ENCODE measurements around the gene SGPL1.

Gene SGPL1

DNA sequence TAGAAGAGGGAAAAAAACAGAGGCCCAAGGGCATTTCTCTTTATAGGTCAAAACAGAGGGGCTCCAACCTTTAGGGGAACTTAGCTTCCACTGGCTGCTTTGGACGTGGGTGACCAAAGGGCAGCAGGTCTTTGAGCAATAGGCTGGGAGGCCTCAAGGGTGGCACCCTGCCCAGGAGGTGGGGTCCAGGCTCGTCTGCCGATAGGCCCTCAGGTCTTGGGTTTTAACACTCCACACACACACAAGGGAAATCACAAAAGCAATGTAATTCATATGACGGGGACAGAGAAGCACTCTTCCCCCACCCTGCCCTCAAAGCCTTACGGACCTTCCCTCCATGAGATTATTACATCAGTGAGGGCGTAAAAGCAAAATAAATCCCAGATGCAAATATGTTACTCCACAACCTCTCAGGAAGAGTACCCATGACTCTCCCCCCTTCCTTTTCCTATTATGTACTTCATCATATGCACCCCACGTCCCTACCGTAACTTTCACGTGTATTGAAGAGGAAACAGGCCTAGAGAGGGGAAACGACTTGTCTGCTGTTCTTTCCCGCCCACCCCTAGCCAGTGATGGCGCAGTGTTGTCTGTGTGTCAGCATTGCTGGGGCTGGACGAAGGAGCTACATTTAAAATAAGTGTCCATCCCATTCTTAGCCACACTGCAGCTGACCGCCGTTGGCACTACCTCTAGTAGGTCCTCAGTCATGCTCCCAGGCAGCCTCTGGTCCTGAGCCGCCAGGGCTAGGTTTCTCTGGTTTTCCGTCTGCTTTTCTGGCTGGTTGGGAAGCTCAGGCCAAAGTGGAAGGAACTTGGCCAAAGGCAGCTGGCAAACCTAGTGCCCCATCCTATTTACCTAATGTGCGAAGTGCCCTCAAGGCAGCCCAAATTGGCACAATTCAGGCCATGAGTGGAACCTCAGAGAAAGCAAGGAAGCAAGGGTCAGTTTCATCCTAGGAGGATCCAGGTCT lies 70.5 kb downstream of the SGPL1 start:
- DNase-seq = no peak

DNA sequence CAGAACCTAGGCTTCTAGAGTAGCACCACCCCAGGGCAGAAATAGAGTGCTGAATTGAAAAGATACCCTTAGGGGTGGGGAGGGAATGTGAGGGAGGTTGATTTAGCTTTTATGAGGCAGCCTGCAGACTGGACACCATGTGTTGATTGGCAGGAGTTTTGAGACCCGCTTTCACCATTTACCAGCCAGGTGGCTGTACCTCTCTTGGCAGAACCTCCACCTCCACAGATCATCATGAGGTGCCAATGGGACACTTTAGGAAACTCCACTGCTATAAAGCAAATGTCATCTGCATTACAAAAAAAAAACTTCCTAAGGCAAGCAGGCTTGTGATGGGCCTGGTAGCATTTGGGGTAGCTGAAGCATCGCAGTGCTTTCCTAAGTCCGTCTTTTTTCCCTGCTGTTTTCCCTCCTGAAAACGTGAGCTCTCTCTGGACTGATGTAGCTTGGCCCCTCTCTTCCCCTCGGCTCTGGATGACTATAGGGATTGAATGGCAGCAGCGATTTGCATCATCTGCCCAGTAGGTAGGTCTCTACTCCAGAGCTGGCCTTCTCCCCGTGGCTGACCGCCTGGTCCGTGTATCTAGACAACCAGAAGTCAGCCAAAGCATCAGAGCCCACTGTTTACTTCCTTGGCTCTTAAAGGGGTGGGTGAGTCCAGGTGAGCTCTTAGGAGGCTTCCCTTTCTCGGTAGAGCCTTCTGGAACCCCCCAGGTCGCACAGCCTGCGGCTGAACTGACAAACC lies 71.3 kb downstream of the SGPL1 start:
- no peak for DNase-seq

DNA sequence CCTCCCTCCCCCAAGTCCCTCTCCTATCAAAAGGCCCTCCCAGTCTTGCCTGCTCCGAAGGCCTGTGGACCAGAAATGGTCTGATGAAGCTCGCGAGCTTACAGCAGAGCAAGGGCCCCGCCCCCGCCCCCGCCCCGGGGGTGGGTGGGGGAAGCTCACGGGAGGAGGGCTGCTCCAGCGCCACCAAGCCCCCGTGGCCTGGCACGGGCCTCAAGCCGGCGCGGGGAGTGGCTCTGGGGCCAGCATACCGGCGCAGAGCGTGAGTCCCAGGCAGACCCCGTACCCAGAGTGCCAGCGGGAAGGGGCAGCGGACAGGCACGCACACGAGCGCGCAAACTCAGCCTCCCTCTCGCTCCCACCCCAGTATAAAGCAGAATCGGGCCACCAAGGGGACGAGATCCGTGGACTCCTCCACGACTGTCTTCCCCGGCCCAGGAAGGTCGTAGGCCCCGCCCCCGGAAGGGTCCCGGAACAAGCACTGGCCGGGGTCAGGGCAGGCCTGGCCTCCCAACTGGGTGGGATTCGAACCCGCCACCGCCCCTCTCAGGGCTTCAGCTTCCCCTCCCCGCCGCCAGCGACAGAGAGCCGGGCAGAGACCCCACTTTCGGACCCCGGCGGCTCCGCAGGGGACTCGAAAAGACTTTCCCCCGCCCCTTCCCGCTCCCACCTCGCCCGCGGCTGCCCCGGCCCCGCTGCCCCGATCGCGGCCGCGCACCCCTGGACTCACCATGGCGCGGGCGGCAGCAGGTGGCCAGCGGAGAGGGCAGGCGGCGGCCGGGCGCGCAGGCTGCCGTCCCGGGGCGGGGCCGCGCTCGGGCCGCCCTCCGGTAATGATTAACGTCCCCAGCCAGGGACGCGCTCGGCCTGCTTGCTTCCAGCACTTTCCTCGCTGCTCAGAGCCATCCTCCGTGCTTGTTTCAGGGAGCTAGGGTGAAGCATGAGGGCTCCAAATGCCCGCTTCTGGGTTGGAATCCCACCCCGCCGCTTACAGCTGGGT lies 72.4 kb downstream of the SGPL1 start, which contains the start of gene PCBD1:
PCBD1 (minus strand) TSS at position 762 of the 997 bp plus-strand sequence; CDS start at position 730, 32 bp downstream.
- peak; percentile 58 for DNase-seq

DNA sequence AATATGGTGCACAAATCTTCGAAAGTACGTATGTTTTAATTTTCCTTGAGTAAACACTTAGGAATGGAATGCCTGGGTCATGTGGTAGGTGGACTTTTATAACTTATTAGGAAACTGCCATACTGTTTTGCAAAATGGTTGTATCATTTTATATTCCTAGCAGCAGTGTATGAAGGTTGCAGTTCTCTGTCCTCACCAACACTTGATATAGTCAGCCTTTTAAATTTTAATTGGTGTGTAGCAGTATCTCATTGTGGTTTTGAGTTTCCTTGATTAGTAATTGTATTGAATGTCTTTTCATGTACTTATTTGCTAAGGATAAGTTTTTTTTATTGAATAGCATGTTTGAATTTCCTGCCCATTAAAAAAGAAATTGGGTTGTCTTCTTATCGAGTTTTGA lies 73.5 kb downstream of the SGPL1 start:
- no peak for DNase-seq

DNA sequence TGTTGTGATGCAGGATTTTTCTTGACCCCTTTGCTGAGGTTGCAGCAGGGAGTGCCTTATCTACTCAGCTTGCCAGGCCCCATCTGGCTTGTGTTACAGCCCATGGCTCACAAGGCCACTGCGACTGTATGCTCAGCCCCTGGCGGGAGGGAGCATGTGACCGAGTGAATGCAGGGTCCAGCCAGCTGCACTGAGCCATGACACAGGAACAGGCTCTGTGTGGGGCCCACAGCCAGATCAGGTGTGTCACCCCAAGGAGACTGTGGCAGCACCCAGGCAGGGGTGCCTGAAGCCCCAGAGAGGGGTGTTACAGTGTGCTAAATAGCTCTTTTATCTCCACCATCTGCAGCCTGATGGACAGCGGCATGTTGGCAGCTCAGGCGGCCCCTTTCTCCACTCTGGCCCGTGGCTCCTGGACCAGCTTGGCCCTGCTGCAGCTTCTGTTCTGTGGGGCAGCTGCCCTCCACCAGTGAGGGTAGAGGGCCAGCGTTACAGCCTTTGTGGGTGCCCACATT lies 75.2 kb downstream of the SGPL1 start:
- DNase-seq = no peak

DNA sequence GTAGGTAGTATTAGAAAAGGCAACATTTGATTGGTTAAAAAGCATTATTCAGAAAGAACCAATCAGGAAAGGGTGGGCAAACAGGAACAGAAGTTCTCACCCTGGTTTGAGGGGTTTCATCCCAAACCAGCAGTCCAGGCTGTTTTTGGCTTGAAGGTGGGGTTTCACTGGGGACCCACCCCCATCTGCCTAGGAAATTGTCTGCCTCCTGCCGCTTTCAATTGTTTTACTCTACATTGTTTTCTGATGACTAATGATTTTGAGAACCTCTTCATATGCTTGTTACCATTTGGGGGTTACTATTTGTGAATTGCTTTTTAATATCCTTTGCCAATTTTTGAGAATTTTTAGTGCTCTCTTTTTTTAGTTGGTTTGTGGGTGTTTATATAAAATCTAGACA lies 75.9 kb downstream of the SGPL1 start:
- no peak for DNase-seq

DNA sequence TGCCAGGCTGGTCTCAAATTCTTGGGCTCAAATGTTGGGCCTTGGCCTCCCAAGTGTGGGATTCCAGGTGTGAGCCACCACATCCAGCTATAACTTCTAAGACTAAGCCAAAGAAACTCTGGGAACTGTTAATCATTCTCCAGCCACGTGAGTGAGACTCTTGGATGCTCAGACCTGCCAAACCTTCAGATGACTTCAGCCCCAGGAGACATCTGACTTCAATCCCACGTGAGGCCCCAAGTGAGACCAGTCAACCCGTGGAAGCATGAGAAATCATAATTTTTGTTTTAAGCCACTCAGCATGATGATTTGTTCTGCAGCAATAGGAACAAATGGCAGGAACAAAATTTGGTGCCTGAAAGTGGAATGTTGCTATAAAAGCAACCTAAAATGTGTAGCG lies 76.9 kb downstream of the SGPL1 start:
- DNase-seq = no peak

DNA sequence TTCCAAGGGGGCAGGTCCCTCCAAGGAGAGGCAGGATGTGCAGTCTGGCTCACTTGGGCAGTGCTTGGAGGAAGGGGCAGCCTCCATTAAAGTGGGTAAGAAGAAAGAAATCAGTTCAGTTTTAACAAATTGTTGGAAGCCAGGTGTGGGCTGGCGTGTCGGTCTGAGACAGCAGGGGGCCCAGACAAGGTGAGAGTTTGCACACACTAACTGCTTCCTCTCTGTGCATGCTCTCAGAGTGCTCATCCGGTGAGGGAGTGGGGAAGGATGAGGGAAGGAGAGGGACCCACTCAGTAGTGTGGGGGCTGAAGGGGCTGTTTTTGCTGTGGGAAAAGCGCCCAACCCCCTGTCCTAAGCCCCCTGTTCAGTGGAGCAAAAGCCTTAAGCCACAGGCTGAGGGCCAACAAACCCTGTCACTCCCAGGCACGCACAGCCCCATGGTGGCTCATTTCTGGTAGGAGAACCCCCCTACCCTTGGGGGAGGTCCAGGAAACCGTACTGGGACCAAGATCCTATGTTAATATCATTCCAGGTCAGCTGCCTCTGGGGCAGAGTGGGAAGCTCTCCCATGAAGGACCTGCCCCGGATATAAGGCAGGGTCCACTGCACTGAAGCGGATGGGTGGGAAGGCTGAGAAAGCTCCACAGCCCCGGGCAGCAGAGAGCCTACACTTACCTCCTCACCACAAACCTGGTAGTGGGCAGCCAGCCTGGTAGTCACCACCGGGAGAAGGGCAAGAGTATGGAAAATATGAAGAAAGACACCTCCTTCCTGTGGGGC lies 77.7 kb downstream of the SGPL1 start:
- DNase-seq = no peak

DNA sequence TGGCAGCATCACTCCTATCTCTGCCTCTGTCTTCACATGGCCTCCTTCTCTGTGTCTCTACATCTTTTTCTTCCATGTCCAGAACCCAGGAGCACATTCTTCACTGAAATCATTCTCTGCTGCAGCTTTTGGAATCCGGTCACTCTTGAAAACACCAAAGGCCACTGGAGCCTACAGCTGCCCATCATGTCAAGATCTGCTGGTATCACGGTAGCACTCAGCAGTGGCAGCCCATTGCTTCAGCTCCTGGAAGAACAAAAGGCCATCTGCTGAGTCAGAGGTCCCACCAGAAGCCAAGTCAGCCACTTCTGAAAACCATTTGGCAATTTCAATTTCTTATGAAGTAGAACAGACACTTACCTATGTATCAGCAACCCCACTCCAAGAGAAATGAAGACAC lies 78.7 kb downstream of the SGPL1 start:
- no peak for DNase-seq

DNA sequence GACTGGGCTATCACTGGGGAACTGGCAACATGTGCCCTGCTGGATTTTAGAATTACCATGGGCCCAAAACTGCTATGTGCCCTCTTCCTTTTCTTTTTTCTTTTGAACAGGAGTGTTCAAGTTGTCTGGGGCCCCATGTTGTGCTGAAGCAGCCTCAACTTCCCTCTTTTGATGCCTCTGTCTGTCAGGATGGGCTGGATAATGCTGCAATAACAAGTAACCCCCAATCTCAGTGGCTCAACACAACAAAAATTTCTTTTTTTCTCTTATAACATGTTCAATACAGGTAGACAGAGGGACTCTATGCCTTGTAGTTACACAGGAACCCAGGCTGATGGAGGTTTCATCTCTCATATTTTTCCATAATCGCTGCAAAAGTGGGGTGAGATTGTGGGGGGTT lies 80.8 kb downstream of the SGPL1 start:
- no peak for DNase-seq

DNA sequence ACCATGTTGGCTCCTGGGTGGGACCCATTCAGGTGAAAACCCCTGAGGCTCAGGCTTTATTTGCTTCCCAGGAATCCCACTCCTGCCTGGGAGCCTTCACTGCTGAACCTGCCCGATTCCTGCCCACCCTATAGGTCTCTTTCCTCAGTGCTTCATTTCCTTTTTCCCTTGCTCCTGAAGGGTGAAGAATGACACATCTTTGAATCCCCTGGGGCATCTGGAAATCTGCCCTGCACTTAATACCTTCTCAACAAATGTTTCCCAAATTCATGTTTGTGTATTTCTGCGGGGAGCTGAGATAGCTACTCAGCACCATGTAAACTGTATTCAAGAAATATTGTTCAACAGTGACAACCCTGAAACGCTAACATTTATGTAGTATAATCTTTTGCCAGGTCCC lies 82.9 kb downstream of the SGPL1 start:
- DNase-seq = no peak

DNA sequence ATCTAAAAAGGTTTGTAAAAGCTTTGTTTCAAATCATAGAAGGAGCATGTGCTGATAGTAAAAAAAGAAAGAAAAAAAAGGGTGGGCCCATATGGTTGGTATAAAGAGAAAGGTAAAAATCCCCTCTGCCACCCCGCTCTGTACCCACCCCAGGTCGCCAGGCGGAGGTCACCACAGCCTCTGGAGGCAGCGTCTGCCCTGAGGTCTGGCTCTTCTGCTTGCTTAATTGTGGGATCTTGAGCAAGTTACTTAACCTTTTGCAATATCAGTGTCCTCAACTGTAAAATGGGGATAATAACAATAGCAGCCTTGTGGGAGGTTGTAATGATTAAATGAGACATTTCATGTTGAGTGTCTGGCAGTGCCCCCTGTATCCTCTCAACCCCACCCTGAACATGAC lies 83.3 kb downstream of the SGPL1 start:
- DNase-seq = no peak

DNA sequence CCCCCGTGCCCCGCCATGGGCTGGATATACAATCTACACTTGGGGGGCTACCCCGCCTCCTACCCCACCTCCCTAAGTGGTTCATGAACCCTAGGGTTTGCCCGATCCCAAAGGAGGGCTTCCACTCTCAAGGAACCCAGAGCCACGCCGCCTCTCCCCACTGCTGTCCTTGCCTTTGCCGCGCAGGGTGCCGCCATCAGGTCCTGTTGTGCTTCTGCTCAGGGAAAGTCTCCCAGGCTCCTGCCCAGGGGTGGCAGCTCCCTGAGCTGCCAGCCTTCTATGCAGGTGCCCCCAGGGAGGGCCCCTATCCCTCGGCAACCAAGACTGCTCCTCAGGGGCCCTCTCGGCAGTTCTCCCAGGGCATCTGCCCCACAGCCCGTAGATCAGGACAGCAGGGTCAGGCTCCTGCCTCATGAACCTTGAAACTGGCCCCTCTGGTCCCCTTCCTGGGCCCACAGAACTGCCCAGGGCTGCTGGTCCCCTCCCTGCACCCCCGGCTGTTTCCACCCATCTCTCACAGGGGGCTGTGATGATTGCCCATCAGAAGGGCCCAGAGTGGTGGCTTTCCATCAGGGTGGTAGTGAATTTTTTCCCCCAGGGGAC lies 85.6 kb downstream of the SGPL1 start:
- no peak for DNase-seq

DNA sequence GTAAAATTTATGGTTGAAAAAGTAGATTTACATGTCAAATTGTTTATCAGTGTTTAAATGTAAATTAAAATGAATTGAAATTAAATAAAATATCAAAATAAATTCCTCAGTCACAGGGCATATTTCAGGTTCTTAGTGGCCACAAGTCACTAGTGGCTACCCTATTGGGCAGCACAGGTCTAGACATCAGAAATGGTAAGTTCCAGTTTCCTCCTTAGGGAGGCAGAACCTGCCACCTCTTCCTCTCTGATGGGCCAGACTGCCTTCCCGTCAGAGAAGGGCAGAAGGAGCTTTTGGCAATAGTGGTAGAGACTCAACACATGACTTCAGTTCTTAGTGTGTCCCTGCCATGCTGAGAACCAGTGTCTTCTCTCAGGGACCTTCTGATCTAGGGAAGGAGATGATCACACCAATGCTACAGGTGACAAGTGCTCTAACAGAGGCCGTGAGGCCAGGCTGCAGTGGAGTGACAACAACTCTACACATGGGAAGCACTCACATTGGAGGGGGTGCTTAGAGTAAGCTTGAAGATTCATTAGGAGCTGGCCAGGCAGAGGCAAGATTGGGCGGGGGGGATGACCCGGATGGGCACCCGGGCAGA lies 87.0 kb downstream of the SGPL1 start:
- DNase-seq = no peak

DNA sequence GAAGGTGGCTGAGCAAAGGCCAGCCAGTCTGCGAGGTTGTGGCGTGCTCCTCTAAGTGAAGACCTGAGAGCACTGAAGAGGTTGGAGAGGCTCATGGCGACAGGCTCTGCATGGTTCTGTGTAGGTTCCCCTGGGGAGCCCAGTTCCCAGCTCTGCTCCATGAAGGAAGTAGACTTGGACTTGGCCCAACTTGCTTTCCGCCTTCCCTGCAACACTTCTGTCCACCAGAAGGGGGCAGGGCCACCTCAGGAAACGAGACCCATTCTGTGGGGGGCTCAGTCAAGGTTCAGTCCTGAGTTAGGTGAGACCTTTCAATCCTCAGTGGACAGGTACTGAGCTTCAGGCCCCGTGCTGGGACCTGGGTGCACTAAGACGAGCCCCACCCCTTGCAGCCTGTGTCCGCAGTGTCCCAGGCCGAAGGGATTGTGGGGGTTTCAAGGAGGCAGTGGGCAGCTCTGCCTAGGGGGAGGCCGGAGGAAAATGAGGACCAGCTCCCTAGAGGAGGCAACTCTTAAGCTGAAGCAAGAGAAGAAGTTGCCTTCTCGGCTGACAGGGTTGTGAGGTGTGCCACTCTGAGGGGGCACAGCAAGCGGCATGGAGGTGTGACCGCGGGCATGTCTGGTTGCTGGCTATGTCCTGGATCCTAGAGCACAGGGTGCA lies 87.6 kb downstream of the SGPL1 start:
- DNase-seq = peak; percentile 6

DNA sequence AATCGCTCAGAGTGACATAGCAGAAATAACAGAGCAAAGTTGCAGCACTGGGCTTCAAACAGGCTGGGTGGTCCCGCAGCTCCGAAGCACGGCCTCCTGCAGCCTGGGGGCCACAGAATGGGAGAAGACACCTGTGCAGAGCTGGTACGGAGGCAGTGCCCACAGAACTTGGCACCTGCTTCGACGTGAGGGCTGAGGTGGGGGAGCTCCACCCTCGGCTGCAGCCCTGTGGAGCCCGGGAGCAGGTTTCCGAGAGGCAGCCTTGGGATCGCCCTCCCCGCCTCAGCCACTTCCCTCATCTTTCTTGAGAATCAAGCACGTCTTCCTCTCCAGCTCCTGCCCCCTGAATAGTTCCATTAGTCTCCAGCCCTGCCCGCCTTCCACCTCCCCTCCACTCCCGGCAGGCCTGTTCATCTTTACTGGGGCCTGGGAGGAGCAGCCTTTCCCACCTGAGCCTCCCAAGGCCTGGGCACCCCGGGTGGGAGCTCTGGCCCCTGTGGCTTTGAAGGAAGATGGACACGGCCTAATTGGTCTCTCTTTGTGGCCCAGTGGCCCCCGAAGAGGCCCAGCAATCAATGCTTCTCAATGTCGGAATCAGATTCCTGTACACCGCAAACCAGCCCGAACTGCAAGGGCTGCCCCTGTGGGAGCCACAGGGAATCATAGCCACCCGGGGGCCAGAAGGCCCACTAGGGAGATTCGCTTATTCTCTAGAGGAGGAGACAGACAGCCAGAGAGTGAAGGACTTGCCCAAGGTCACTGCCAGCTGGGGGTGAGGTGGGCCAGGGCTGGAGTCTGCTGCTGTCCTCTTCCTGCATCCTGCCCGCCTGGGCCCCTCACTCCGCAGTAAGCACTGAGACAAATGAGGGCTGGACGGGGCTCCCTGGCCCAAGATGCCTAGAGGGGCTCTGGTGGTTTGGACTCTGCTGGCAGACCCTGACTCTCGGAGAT lies 89.6 kb downstream of the SGPL1 start:
- DNase-seq = no peak

DNA sequence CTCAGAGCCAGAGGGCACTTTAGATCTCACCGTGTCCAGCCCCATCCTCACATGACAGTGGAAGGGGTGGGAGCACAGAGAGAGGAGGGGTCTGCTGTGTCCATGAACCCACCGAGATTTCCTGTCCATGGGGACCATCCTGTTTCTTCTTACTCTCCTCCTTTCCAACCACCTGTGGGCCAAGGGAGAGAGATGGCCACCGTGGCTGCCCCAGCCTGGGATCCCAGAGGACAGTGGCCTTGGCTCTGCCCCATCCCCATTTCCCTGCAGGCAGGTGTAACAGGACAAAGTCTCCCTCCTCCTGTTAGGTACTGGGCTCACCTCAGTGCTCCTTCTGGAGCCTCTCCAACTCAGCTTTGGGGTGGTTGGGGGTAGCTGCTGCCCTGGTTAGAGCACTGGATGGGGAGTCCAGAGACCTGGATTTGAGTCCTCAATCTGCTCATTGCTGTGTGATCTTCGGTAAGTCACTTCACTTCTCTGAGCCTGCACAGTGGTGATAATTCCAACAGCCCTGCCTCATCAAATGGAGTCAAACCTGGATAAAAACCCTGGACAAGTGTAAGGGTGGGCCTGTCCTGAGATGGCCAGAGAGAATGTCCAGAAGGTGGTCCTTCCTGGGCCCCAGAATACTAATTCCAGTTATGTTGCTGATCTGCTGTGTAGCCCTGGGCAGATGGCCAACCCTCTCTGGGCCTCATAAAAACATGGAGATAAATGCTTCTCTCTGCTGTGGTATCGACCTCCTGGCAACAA lies 90.5 kb downstream of the SGPL1 start:
- DNase-seq = no peak

DNA sequence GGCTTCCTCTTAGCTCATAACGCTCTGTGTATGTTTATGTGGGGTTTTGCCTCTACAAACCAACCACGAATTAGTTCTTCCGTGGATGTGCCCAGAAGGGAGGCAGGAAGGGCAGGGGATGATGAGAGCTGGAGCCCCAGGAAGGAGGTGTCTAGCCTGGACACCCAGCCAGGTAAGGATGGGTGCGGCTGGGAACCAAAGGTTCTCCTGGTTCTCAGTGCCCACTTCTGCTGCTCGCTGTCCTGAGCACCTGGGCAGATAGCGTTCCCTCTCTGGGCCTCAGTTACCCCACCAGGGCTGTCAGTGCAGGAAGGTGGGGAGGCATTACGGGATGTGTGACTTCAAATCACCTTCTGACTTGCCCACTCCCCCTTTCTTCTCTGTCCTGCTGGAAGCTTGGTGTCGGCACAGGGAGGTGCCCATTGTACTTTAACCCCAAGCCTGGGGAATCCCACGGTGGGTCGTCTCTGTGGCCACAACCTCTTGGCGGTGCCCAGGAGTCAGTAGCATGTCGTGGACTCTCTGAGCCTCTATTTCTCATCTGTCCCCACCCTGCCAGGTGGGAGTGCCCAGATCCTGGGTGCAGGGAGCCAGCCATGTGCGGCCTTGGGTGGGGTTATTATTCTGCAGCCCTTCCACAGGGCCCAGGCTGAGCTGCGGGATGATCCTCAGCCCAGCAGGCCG lies 91.3 kb downstream of the SGPL1 start:
- DNase-seq = no peak
